Mesenchymal stem cell (in vitro differentiated cells and primary cell): ENCODE measurements around the gene CRB1.
"Not testable (repeated sequence)": the region's sequence is repeated elsewhere in the genome, so short reads cannot be mapped to it uniquely, and the experiment has no call there.

Source experiments
- DNase-seq: peaks from one replicate; pipeline ENCODE4 v3.0.0-alpha.2; 2013
- H2AFZ ChIP-seq: one replicate; pipeline ENCODE4 v1.6.1; 2013; ENCODE audit warnings: low read depth, mild to moderate bottlenecking, control low read depth, inconsistent platforms, low read length, moderate library complexity
- H2AK5ac ChIP-seq: 2 replicates; pipeline ENCODE4 v1.6.1; 2013; ENCODE audit warnings: low read length, moderate library complexity, mild to moderate bottlenecking, inconsistent platforms; ENCODE audit not compliant: severe bottlenecking
- H2BK120ac ChIP-seq: one replicate; pipeline ENCODE4 v1.6.1; 2013; ENCODE audit warnings: low read depth, mild to moderate bottlenecking, inconsistent platforms, low read length, moderate library complexity
- H2BK12ac ChIP-seq, 2 experiments: one replicate each; pipeline ENCODE4 v1.6.1; 2013; ENCODE audit warnings: inconsistent platforms in 2 of 2, low read length in 2 of 2, mild to moderate bottlenecking in 2 of 2, moderate library complexity in 2 of 2, control low read depth in 1 of 2
- H2BK15ac ChIP-seq: one replicate; pipeline ENCODE4 v1.6.1; 2013; ENCODE audit warnings: mild to moderate bottlenecking, low read depth, inconsistent platforms; ENCODE audit not compliant: poor library complexity, severe bottlenecking
- H2BK5ac ChIP-seq: 2 replicates; pipeline ENCODE4 v1.6.1; 2013; ENCODE audit warnings: low read depth, mild to moderate bottlenecking, low read length, control low read depth, inconsistent platforms; ENCODE audit not compliant: poor library complexity, severe bottlenecking
- H3K14ac ChIP-seq, 2 experiments: one replicate each; pipeline ENCODE4 v1.6.1; 2013; ENCODE audit warnings: inconsistent platforms in 2 of 2, low read length in 2 of 2, control low read depth in 1 of 2, mild to moderate bottlenecking in 1 of 2, moderate library complexity in 1 of 2
- H3K18ac ChIP-seq, 2 experiments: one replicate each; pipeline ENCODE4 v1.6.1; 2013; ENCODE audit warnings: inconsistent platforms in 2 of 2, low read length in 2 of 2, control low read depth in 1 of 2, low read depth in 1 of 2, mild to moderate bottlenecking in 1 of 2
- H3K23ac ChIP-seq, 2 experiments: one replicate each; pipeline ENCODE4 v1.6.1; 2013; ENCODE audit warnings: inconsistent platforms in 2 of 2, low read length in 2 of 2, mild to moderate bottlenecking in 2 of 2, moderate library complexity in 2 of 2, control low read depth in 1 of 2
- H3K27ac ChIP-seq: 2 replicates; pipeline ENCODE4 v1.5.1; 2013; ENCODE audit warnings: mild to moderate bottlenecking, moderate library complexity, low read length, control low read depth, inconsistent platforms; ENCODE audit not compliant: poor library complexity, severe bottlenecking
- H3K27me3 ChIP-seq, 2 experiments: 2 replicates each; pipeline versions ENCODE4 v1.6.1 to v1.7.0; 2013; ENCODE audit warnings: low read length in 2 of 2, mild to moderate bottlenecking in 2 of 2, moderate library complexity in 2 of 2, control low read depth in 1 of 2, inconsistent platforms in 1 of 2; ENCODE audit not compliant: control insufficient read depth in 1 of 2, insufficient read depth in 1 of 2
- H3K36me3 ChIP-seq, 2 experiments: 2 replicates each; pipeline versions ENCODE4 v1.6.1 to v1.7.0; 2013; ENCODE audit warnings: low read length in 2 of 2, control low read depth in 1 of 2, inconsistent platforms in 1 of 2, low read depth in 1 of 2, mild to moderate bottlenecking in 1 of 2; ENCODE audit not compliant: insufficient read depth in 2 of 2, control insufficient read depth in 1 of 2
- H3K4ac ChIP-seq, 2 experiments: one replicate each; pipeline ENCODE4 v1.6.1; 2013; ENCODE audit warnings: inconsistent platforms in 2 of 2, low read length in 2 of 2, mild to moderate bottlenecking in 2 of 2, moderate library complexity in 2 of 2, control low read depth in 1 of 2, low read depth in 1 of 2
- H3K4me1 ChIP-seq: 2 replicates; pipeline ENCODE4 v1.6.1; 2013; ENCODE audit warnings: low read depth, low read length, control low read depth; ENCODE audit not compliant: control insufficient read depth, insufficient read depth
- H3K4me2 ChIP-seq: 2 replicates; pipeline ENCODE4 v1.6.1; 2013; ENCODE audit warnings: low read length, mild to moderate bottlenecking, inconsistent platforms; ENCODE audit not compliant: poor library complexity, severe bottlenecking
- H3K4me3 ChIP-seq, 2 experiments: 2 replicates each; pipeline versions ENCODE4 v1.5.1 to v1.7.0; 2013; ENCODE audit warnings: low read length in 2 of 2, mild to moderate bottlenecking in 2 of 2, control low read depth in 1 of 2, low read depth in 1 of 2; ENCODE audit not compliant: insufficient read depth in 1 of 2
- H3K79me1 ChIP-seq: replicated peaks from 2 replicates; pipeline ENCODE4 v1.6.1; 2013; ENCODE audit warnings: mild to moderate bottlenecking, control low read depth, low read length, inconsistent platforms; ENCODE audit not compliant: poor library complexity, severe bottlenecking
- H3K9ac ChIP-seq: 2 replicates; pipeline ENCODE4 v1.7.0; 2013; ENCODE audit warnings: mild to moderate bottlenecking, low read length, moderate library complexity
- H3K9me3 ChIP-seq: 2 replicates; pipeline ENCODE4 v1.7.0; 2013; ENCODE audit warnings: mild to moderate bottlenecking, low read length; ENCODE audit not compliant: control insufficient read depth
- H4K8ac ChIP-seq: one replicate; pipeline ENCODE4 v1.6.1; 2013; ENCODE audit warnings: inconsistent platforms, mild to moderate bottlenecking, low read length, moderate library complexity
- H4K91ac ChIP-seq: one replicate; pipeline ENCODE4 v1.6.1; 2013; ENCODE audit warnings: mild to moderate bottlenecking, low read length, inconsistent platforms
- WGBS: methylation state at CpG from one replicate; pipeline ENCODE4 v1.1.7; 2013; ENCODE audit warnings: mixed read lengths; 5-methylcytosine and 5-hydroxymethylcytosine counted together

The CRB1 gene

GRCh38 chr1:197404774-197405173 lies 136.7 kb downstream of the CRB1 start:
- WGBS, result 89% methylated on average over 3 of the region's 8 CpGs

GRCh38 chr1:197405614-197406013 lies 137.6 kb downstream of the CRB1 start:
- H2AK5ac ChIP-seq, H2AFZ ChIP-seq, H3K4me3 ChIP-seq, H3K27me3 ChIP-seq, H3K4me2 ChIP-seq, H2BK5ac ChIP-seq, H3K36me3 ChIP-seq, H3K4ac ChIP-seq, H3K9ac ChIP-seq, H3K14ac ChIP-seq, H3K9me3 ChIP-seq, H3K27ac ChIP-seq, H2BK12ac ChIP-seq, H3K4me1 ChIP-seq, H3K23ac ChIP-seq, DNase-seq, H3K18ac ChIP-seq, H2BK15ac ChIP-seq, H3K79me1 ChIP-seq, H4K8ac ChIP-seq, H2BK120ac ChIP-seq, H4K91ac ChIP-seq: not testable (repeated sequence)
- 100% methylated on average over 9 of the region's 28 CpGs for WGBS

More at GRCh38 chr1:197404774-197405173, 136.7 kb downstream of the CRB1 start:
- not testable (repeated sequence) for H3K9me3 ChIP-seq, H3K4ac ChIP-seq, H3K27me3 ChIP-seq, H3K4me1 ChIP-seq, H3K9ac ChIP-seq, H3K18ac ChIP-seq, H3K79me1 ChIP-seq, H3K36me3 ChIP-seq, H4K8ac ChIP-seq, H3K23ac ChIP-seq, H2AFZ ChIP-seq, H2BK120ac ChIP-seq, H2BK12ac ChIP-seq, H2AK5ac ChIP-seq, H3K27ac ChIP-seq, H2BK5ac ChIP-seq, H4K91ac ChIP-seq, H3K4me2 ChIP-seq, H2BK15ac ChIP-seq, H3K4me3 ChIP-seq, H3K14ac ChIP-seq, DNase-seq

- no peak overlapping the region for H3K4ac ChIP-seq
- no peaks in the 10 kb centered on the region for H3K9me3 ChIP-seq
- no peak overlapping the region for H3K4me2 ChIP-seq
- no peak overlapping the region for H2BK12ac ChIP-seq
- H3K14ac ChIP-seq, result no peak overlapping the region
- H3K23ac ChIP-seq, result no peak overlapping the region
- H3K27ac ChIP-seq, result no peak overlapping the region
- H4K91ac ChIP-seq, result no peak overlapping the region
- H2AFZ ChIP-seq, result no peak overlapping the region
- H3K27me3 ChIP-seq, result no peaks in the 10 kb centered on the region
- H3K36me3 ChIP-seq, result no peaks in the 10 kb centered on the region
- no peaks in the 10 kb centered on the region for H3K79me1 ChIP-seq
- no peak overlapping the region for H3K9ac ChIP-seq
- H2BK5ac ChIP-seq, result no peak overlapping the region
- no peak overlapping the region for H2BK120ac ChIP-seq
- H3K4me3 ChIP-seq, result no peak overlapping the region
- H2BK15ac ChIP-seq, result no peak overlapping the region
- no peak overlapping the region for H4K8ac ChIP-seq
- no peaks in the 10 kb centered on the region for H3K4me1 ChIP-seq
- 83% methylated on average over 1 of the region's 2 CpGs for WGBS
- no peak for DNase-seq
- H3K18ac ChIP-seq, result no peak overlapping the region
- H2AK5ac ChIP-seq, result no peak overlapping the region
Measured at GRCh38 chr1:197413564-197413963, 145.5 kb downstream of the CRB1 start.

GRCh38 chr1:197415221-197415620 lies 147.2 kb downstream of the CRB1 start:
- H3K9ac ChIP-seq, result no peak overlapping the region
- H4K8ac ChIP-seq, result no peak overlapping the region
- H3K4me1 ChIP-seq, result no peaks in the 10 kb centered on the region
- H3K14ac ChIP-seq, result no peak overlapping the region
- H3K79me1 ChIP-seq, result no peaks in the 10 kb centered on the region
- no peaks in the 10 kb centered on the region for H3K27me3 ChIP-seq
- no peak for DNase-seq
- H3K4me3 ChIP-seq, result no peak overlapping the region
- no peaks in the 10 kb centered on the region for H3K36me3 ChIP-seq
- H3K27ac ChIP-seq, result no peak overlapping the region
- H2AFZ ChIP-seq, result no peak overlapping the region
- no peak overlapping the region for H2BK12ac ChIP-seq
- H3K4ac ChIP-seq, result no peak overlapping the region
- WGBS, result 53% methylated on average over 2 of the region's 3 CpGs
- H2AK5ac ChIP-seq, result no peak overlapping the region
- H2BK120ac ChIP-seq, result no peak overlapping the region
- H3K9me3 ChIP-seq, result no peaks in the 10 kb centered on the region
- no peak overlapping the region for H3K23ac ChIP-seq
- H2BK5ac ChIP-seq, result no peak overlapping the region
- H2BK15ac ChIP-seq, result no peak overlapping the region
- no peak overlapping the region for H3K4me2 ChIP-seq
- no peak overlapping the region for H3K18ac ChIP-seq
- no peak overlapping the region for H4K91ac ChIP-seq
